C4-2B (cell line): ENCODE results near the gene PCNT.

ENCODE experiments used
- H3K27ac ChIP-seq: fragments of 450-650 bp; 2 replicates; pipeline ENCODE4 v1.5.1; 2017
- ZFX ChIP-seq: fragments of 450-650 bp; IDR thresholded peaks from 2 replicates; pipeline ENCODE4 v1.6.1; 2017
- TF ChIP-seq, protein P1 (sequence below): fragments of 450-650 bp; conservative IDR thresholded peaks from 2 replicates; pipeline ENCODE4 v1.5.1; 2017; ENCODE audit warnings: mild to moderate bottlenecking

Gene PCNT

DNA sequence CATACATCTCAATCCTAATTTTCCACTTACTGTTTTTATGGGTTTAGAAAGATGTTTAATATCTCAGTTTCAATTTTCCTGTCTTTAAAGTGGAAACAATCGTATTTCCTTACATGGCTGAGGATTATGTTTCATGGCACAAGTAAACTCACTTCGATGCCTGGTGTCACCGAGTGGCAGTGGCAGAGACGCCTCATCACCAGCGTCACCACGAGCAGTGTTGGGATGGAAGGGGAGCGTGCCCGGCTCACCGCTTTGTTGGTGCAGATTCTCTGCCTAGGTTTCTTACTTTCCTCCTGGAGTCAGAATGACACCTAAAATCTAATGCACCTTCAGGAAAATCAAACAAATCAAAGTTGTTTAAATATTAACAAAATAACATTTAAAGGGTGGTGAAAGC is 86.6 kb downstream of the PCNT start:
- TF ChIP-seq, protein P1, sequence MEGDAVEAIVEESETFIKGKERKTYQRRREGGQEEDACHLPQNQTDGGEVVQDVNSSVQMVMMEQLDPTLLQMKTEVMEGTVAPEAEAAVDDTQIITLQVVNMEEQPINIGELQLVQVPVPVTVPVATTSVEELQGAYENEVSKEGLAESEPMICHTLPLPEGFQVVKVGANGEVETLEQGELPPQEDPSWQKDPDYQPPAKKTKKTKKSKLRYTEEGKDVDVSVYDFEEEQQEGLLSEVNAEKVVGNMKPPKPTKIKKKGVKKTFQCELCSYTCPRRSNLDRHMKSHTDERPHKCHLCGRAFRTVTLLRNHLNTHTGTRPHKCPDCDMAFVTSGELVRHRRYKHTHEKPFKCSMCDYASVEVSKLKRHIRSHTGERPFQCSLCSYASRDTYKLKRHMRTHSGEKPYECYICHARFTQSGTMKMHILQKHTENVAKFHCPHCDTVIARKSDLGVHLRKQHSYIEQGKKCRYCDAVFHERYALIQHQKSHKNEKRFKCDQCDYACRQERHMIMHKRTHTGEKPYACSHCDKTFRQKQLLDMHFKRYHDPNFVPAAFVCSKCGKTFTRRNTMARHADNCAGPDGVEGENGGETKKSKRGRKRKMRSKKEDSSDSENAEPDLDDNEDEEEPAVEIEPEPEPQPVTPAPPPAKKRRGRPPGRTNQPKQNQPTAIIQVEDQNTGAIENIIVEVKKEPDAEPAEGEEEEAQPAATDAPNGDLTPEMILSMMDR = no peak
- TF ChIP-seq ZFX = no peak
- H3K27ac ChIP-seq = no peak overlapping the region

DNA sequence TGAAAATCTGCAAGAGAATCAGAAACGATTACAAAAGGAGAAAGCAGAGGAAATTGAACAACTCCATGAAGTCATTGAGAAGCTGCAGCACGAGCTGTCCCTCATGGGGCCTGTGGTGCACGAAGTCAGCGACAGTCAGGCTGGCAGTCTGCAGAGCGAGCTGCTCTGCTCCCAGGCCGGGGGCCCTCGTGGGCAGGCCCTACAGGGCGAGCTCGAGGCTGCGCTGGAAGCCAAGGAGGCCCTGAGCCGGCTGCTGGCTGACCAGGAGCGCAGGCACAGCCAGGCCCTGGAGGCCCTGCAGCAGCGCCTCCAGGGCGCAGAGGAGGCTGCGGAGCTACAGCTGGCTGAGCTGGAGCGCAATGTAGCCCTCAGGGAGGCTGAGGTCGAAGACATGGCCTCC is 87.3 kb downstream of the PCNT start:
- no peak for TF ChIP-seq ZFX
- TF ChIP-seq, protein P1 = no peak
- H3K27ac ChIP-seq = no peak overlapping the region

DNA sequence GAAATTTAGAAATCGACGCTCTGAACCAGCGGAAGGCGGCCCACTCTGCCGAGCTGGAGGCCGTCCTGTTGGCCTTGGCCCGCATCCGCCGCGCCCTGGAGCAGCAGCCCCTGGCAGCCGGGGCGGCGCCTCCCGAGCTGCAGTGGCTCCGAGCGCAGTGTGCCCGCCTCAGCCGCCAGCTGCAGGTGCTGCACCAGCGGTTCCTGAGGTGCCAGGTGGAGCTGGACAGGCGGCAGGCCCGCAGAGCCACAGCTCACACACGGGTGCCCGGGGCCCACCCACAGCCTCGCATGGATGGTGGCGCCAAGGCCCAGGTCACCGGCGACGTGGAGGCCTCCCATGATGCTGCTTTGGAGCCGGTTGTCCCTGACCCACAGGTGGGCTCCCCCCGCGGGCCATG is 87.7 kb downstream of the PCNT start:
- TF ChIP-seq, protein P1 = no peak
- no peak for TF ChIP-seq ZFX

DNA sequence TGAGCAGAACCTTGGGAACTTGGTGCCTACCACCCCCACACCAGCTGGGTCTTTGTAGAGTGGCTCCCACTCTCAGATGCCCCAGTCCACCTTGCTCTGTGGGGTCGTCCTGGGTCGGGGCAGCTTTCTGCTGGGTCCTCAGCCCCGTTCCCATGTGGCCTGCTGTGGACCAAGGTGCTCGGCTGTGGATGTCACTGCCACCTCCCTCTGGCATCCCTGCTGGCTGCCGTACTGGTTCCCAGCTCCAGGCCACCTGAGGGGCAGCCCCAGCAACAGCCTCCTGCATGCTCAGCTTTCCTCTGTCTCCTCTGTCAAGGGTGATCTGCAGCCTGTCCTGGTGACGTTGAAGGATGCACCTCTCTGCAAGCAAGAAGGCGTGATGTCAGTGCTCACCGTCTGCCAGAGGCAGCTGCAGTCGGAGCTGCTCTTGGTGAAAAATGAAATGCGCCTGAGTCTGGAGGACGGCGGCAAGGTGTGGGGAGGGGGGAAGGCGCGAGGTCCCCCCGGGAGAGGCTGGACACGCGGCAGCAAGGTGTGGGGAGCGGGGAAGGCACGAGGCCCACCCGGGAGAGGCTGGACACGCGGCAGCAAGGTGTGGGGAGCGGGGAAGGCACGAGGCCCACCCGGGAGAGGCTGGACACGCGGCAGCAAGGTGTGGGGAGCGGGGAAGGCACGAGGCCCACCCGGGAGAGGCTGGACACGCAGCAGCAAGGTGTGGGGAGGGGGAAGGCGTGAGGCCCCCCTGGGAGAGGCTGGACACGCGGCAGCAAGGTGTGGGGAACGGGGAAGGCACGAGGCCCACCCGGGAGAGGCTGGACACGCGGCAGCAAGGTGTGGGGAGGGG is 88.8 kb downstream of the PCNT start:
- H3K27ac ChIP-seq = no peak overlapping the region
- TF ChIP-seq, protein P1 = no peak
- no peak for TF ChIP-seq ZFX

More for the DNA sequence above, 87.7 kb downstream of the PCNT start:
- H3K27ac ChIP-seq = no peak overlapping the region

DNA sequence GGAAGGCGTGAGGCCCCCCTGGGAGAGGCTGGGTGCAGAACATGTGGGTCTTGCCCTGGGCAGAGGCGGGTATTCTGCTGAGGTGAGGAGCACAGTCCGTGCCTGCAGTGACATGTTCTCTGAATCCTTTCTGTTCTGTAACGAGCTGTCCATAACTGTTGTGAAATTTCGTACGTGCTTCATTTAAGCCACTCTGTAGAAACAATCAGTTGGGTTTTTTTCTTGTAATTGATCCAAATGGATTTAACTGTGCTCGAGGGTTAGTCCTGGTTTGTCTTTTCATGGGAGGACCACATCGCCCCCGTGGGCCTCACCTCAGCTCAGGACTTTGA is 89.4 kb downstream of the PCNT start:
- TF ChIP-seq ZFX = no peak
- TF ChIP-seq, protein P1 = no peak
- H3K27ac ChIP-seq = no peak overlapping the region

DNA sequence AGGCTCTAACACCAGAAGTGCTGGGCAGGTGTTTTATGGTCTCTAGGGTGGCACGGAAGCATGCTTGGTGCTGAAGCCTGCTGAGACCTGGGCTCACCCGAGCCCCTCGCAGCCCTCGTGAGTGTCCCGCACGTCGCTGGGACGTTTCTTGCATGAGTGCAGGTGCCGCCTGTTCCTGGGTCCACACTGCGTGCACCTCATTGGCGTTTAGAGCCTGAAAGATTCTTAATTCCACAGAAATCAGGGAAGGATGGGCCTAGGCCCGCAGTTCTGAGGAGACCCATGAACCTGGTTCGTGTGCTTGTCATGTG is 91.0 kb downstream of the PCNT start:
- H3K27ac ChIP-seq = no peak overlapping the region
- no peak for TF ChIP-seq ZFX
- TF ChIP-seq, protein P1 = no peak

DNA sequence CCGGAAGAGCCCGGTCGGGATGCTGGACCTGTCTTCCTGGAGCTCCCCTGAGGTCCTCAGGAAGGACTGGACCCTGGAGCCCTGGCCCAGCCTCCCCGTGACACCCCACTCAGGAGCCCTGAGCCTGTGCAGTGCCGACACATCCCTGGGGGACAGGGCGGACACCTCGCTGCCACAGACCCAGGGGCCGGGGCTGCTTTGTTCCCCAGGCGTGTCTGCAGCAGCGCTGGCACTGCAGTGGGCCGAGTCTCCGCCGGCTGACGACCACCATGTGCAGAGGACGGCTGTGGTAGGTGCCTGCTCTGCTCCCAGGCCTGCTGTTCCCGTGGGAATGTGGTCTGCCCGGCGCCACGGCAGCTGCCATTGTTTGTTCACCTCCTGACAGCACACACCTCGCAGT is 92.6 kb downstream of the PCNT start:
- no peak for TF ChIP-seq ZFX
- TF ChIP-seq, protein P1 = no peak

More for the DNA sequence above, 92.6 kb downstream of the PCNT start:
- no peak overlapping the region for H3K27ac ChIP-seq
